ENCODE results near the gene SLC10A3.

GRCh38 chrX:154525606-154526490 lies 35.4 kb upstream of the SLC10A3 start:
- TF ChIP-seq FOXA1 (IDR thresholded peaks at IDR 0.05) (no peak), FOXK2 (IDR thresholded peaks at IDR 0.05) (no peak), HDGF (IDR thresholded peaks at IDR 0.05; ENCODE audit: borderline replicate concordance) (no peak), SP1 (IDR thresholded peaks at IDR 0.05) (no peak)

Data from HEK293T (cell line).